HEK293 (cell line): ENCODE measurements around the gene CSF2.

Source experiments
- CTCF ChIA-PET: fragments of 350-600 bp; formaldehyde crosslinking; extraction: SDS; loops from one replicate; lab custom pipeline; 2021; ENCODE audit warnings: antibody characterized with exemption; lab: Yijun Ruan, JAX
- POLR2A ChIA-PET: fragments of 300-600 bp; formaldehyde crosslinking; extraction: SDS; loops from one replicate; lab custom pipeline; 2020; ENCODE audit warnings: antibody characterized with exemption, inconsistent platforms; lab: Yijun Ruan, JAX
- H3K27ac ChIP-seq: fragments of 200-500 bp; sonication (Bioruptor generic); 2 replicates; pipeline ENCODE4 v1.5.1; 2014; ENCODE audit warnings: low read depth, low read length, control low read depth, inconsistent platforms; ENCODE audit errors: extremely low read depth
- H3K36me3 ChIP-seq, 2 experiments: fragments of 200-500 bp in 1 of 2; sonication (Bioruptor generic) in 1 of 2; 1 replicate in 1 of 2; 2 replicates in 1 of 2; pipeline ENCODE4 v1.5.1; 2014 to 2017; ENCODE audit warnings: inconsistent platforms in 2 of 2, low read length in 2 of 2; ENCODE audit not compliant: control insufficient read depth in 2 of 2, insufficient read depth in 1 of 2
- H3K4me1 ChIP-seq: fragments of 200-500 bp; sonication (Bioruptor generic); 2 replicates; pipeline ENCODE4 v1.5.1; 2014; ENCODE audit warnings: mild to moderate bottlenecking, low read length, inconsistent platforms; ENCODE audit not compliant: control insufficient read depth, insufficient read depth
- H3K4me3 ChIP-seq: 2 replicates; pipeline ENCODE4 v1.5.1; 2011; ENCODE audit warnings: low read depth, mild to moderate bottlenecking, control low read depth, low read length, moderate library complexity
- H3K9me3 ChIP-seq: fragments of 200-500 bp; sonication (Bioruptor generic); 2 replicates; pipeline ENCODE4 v1.5.1; 2014; ENCODE audit warnings: low read depth, low read length, inconsistent platforms; ENCODE audit not compliant: control insufficient read depth, insufficient read depth
- KLF16 ChIP-seq: fragments of 450-650 bp; formaldehyde crosslinking; IDR thresholded peaks from 2 replicates; pipeline ENCODE4 v1.5.1; 2017; ENCODE audit warnings: missing biosample characterization, missing genetic modification characterization
- OVOL3 ChIP-seq: fragments of 450-650 bp; formaldehyde crosslinking; IDR thresholded peaks from 2 replicates; pipeline ENCODE4 v1.5.1; 2016; ENCODE audit warnings: missing biosample characterization, missing genetic modification characterization
- TCF7L2 ChIP-seq: IDR thresholded peaks from 2 replicates; pipeline ENCODE4 v1.6.1; 2011; ENCODE audit warnings: low read depth, mild to moderate bottlenecking, inconsistent platforms, low read length, moderate library complexity, borderline replicate concordance
- ZFP3 ChIP-seq: fragments of 450-650 bp; formaldehyde crosslinking; IDR thresholded peaks from 2 replicates; pipeline ENCODE4 v1.5.1; 2016; ENCODE audit warnings: low read depth, missing biosample characterization, missing genetic modification characterization
- ZNF157 ChIP-seq: fragments of 450-650 bp; formaldehyde crosslinking; IDR thresholded peaks from 2 replicates; pipeline ENCODE4 v1.5.1; 2016; ENCODE audit warnings: missing biosample characterization, missing genetic modification characterization
- ZNF16 ChIP-seq: fragments of 450-650 bp; formaldehyde crosslinking; IDR thresholded peaks from 2 replicates; pipeline ENCODE4 v1.5.1; 2016; ENCODE audit warnings: low read depth, missing biosample characterization, missing genetic modification characterization
- ZNF23 ChIP-seq: fragments of 450-650 bp; formaldehyde crosslinking; IDR thresholded peaks from 2 replicates; pipeline ENCODE4 v1.5.1; 2016; ENCODE audit warnings: missing biosample characterization, missing genetic modification characterization, borderline replicate concordance
- ZNF292 ChIP-seq: fragments of 450-650 bp; formaldehyde crosslinking; IDR thresholded peaks from 2 replicates; pipeline ENCODE4 v1.5.1; 2016; ENCODE audit warnings: low read depth, missing biosample characterization, missing genetic modification characterization, borderline replicate concordance
- ZNF341 ChIP-seq: fragments of 450-650 bp; formaldehyde crosslinking; IDR thresholded peaks from 2 replicates; pipeline ENCODE4; 2016; ENCODE audit warnings: low read depth, missing biosample characterization, missing genetic modification characterization
- ZNF350 ChIP-seq: fragments of 450-650 bp; formaldehyde crosslinking; IDR thresholded peaks from 2 replicates; pipeline ENCODE4 v1.5.0; 2017; ENCODE audit warnings: missing biosample characterization, mild to moderate bottlenecking, missing genetic modification characterization
- ZNF426 ChIP-seq: fragments of 450-650 bp; formaldehyde crosslinking; IDR thresholded peaks from 2 replicates; pipeline ENCODE4 v1.5.1; 2017; ENCODE audit warnings: missing biosample characterization, missing genetic modification characterization, mild to moderate bottlenecking, inconsistent platforms, moderate library complexity
- ZNF610 ChIP-seq: fragments of 450-650 bp; formaldehyde crosslinking; IDR thresholded peaks from 2 replicates; pipeline ENCODE4 v1.5.1; 2016; ENCODE audit warnings: missing biosample characterization, missing genetic modification characterization, borderline replicate concordance
- ZNF626 ChIP-seq: fragments of 450-650 bp; sonication (Bioruptor Pico); formaldehyde crosslinking; IDR thresholded peaks from 2 replicates; pipeline ENCODE4 v1.5.1; 2018; ENCODE audit warnings: missing biosample characterization, missing genetic modification characterization, inconsistent platforms
- ZNF677 ChIP-seq: fragments of 450-650 bp; IDR thresholded peaks from 2 replicates; pipeline ENCODE4 v1.5.0; 2018; ENCODE audit warnings: missing biosample characterization, mild to moderate bottlenecking, missing genetic modification characterization, moderate library complexity
- ZNF768 ChIP-seq: fragments of 450-650 bp; formaldehyde crosslinking; IDR thresholded peaks from 2 replicates; pipeline ENCODE4 v1.5.1; 2018; ENCODE audit warnings: missing biosample characterization, mild to moderate bottlenecking, missing genetic modification characterization
- TF ChIP-seq, protein P1 (sequence below): IDR thresholded peaks from 2 replicates; pipeline ENCODE4 v1.6.1; 2011; ENCODE audit warnings: mild to moderate bottlenecking, low read depth, low read length, borderline replicate concordance
- TF ChIP-seq, protein P2 (sequence below): fragments of 450-650 bp; formaldehyde crosslinking; IDR thresholded peaks from 2 replicates; pipeline ENCODE4 v1.5.1; 2016; ENCODE audit warnings: missing biosample characterization, missing genetic modification characterization
- TF ChIP-seq, protein P3 (sequence below): fragments of 450-650 bp; formaldehyde crosslinking; IDR thresholded peaks from 2 replicates; pipeline ENCODE4 v1.5.1; 2016; ENCODE audit warnings: missing biosample characterization, missing genetic modification characterization

The CSF2 gene

DNA sequence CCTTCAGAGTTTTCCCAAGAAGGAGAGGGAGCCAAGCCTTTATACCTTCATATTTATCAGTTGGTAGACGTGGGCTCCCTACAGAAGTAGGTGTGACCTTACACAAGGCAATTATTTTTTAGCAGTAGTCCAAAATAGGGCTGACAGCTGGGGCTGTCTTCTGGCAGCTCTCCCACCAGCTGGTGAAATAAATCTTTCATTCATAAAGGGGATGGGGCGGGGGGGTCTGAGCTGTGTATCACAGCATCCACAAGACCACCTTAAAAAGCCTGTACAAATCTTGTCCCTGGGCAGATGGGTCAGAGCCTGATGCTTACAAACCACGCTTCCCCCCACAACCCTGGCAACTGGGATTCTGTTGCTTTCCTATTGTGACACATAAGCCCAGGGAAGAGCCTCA, 19.7 kb downstream of the CSF2 start:
- Histone ChIP-seq H3K36me3 (no peaks in the 10 kb centered on the region), H3K9me3 (no peaks in the 10 kb centered on the region), H3K4me3 (no peak overlapping the region), H3K27ac (no peak overlapping the region), H3K4me1 (no peaks in the 10 kb centered on the region)
- POLR2A ChIA-PET, result no interaction called here
- no peak for TF ChIP-seq ZNF157 (tag by site-specific recombination)
- TF ChIP-seq ZNF626 (tag by site-specific recombination), result no peak
- no peak for TF ChIP-seq ZNF610 (tag by site-specific recombination)
- no peak for TF ChIP-seq ZNF341
- TF ChIP-seq, protein P1, sequence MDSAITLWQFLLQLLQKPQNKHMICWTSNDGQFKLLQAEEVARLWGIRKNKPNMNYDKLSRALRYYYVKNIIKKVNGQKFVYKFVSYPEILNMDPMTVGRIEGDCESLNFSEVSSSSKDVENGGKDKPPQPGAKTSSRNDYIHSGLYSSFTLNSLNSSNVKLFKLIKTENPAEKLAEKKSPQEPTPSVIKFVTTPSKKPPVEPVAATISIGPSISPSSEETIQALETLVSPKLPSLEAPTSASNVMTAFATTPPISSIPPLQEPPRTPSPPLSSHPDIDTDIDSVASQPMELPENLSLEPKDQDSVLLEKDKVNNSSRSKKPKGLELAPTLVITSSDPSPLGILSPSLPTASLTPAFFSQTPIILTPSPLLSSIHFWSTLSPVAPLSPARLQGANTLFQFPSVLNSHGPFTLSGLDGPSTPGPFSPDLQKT, result no peak
- no peak for TF ChIP-seq ZFP3 (tag by site-specific recombination)
- TF ChIP-seq TCF7L2, result no peak
- no peak for TF ChIP-seq ZNF426
- TF ChIP-seq OVOL3 (tag by site-specific recombination), result no peak
- no peak for TF ChIP-seq ZNF16 (tag by site-specific recombination)
- TF ChIP-seq ZNF350 (tag by site-specific recombination), result no peak
- TF ChIP-seq ZNF768 (tag by site-specific recombination), result no peak
- no peak for TF ChIP-seq ZNF677
- TF ChIP-seq ZNF292 (tag by site-specific recombination), result no peak
- no peak for TF ChIP-seq KLF16
- TF ChIP-seq, protein P2, sequence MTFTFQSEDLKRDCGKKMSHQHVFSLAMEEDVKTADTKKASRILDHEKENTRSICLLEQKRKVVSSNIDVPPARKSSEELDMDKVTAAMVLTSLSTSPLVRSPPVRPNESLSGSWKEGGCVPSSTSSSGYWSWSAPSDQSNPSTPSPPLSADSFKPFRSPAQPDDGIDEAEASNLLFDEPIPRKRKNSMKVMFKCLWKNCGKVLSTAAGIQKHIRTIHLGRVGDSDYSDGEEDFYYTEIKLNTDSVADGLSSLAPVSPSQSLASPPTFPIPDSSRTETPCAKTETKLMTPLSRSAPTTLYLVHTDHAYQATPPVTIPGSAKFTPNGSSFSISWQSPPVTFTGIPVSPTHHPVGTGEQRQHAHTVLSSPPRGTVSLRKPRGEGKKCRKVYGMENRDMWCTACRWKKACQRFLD, result no peak
- CTCF ChIA-PET, result interaction anchor here (1.5 kb wide), 1 partner anchor 30 kb away, joined by 5 read pairs; no protein-coding TSS in a partner anchor

DNA sequence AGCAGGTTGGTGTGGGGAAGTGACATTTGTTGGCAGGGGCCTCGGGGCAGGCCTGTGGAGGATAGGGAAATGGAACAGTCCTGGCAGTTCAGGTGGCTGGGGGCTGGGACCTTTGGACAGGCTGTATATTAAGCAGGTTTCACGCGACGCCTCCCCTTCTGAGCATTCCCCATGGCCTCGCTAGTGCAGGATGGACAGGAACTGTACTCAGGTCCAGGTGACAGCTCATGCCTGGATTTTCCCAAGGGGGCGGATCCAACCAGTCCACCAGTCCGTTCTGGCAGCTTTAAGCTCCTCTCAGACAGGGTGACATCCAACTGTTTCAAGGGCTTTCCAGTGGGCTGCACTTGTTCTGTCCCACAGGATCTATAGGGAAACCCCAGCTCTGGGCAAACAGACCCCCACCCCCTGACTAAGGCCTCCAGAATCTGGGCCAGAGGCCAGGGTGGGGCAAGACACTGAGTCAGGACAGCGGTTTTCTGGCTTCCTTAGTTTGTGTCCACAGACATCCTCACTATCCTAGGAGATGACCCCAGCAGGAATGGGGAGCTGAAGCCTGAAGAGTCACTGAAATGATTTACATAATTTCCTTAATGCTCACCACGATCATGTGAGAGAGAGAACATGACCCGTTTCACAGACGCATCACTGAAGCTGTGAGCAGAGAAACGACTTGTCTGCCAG, 20.9 kb downstream of the CSF2 start:
- Histone ChIP-seq H3K4me3 (no peak overlapping the region), H3K4me1 (no peaks in the 10 kb centered on the region), H3K36me3 (no peaks in the 10 kb centered on the region), H3K9me3 (no peaks in the 10 kb centered on the region), H3K27ac (no peak overlapping the region)
- CTCF ChIA-PET, result interaction anchor here (0.6 kb wide), 1 partner anchor 30 kb away, joined by 3 read pairs; no protein-coding TSS in a partner anchor
- TF ChIP-seq, protein P3, sequence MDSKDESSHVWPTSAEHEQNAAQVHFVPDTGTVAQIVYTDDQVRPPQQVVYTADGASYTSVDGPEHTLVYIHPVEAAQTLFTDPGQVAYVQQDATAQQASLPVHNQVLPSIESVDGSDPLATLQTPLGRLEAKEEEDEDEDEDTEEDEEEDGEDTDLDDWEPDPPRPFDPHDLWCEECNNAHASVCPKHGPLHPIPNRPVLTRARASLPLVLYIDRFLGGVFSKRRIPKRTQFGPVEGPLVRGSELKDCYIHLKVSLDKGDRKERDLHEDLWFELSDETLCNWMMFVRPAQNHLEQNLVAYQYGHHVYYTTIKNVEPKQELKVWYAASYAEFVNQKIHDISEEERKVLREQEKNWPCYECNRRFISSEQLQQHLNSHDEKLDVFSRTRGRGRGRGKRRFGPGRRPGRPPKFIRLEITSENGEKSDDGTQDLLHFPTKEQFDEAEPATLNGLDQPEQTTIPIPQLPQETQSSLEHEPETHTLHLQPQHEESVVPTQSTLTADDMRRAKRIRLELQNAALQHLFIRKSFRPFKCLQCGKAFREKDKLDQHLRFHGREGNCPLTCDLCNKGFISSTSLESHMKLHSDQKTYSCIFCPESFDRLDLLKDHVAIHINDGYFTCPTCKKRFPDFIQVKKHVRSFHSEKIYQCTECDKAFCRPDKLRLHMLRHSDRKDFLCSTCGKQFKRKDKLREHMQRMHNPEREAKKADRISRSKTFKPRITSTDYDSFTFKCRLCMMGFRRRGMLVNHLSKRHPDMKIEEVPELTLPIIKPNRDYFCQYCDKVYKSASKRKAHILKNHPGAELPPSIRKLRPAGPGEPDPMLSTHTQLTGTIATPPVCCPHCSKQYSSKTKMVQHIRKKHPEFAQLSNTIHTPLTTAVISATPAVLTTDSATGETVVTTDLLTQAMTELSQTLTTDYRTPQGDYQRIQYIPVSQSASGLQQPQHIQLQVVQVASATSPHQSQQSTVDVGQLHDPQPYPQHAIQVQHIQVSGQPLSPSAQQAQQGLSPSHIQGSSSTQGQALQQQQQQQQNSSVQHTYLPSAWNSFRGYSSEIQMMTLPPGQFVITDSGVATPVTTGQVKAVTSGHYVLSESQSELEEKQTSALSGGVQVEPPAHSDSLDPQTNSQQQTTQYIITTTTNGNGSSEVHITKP (tag by site-specific recombination), result 0 out of 2 replicates have a peak, but pooled peaks have one; percentile 16
- no peak for TF ChIP-seq ZNF23 (tag by site-specific recombination)
- POLR2A ChIA-PET, result no interaction called here
